ENCODE data around the gene RNF141. TPM values are rescaled to one million over a fixed set of nuclear protein-coding genes. Genes with fewer than 3 reads are reported as not detected.

Gene RNF141
- total and polyA plus RNA-seq, 10 of the 15 experiments (the other 5 are each of a cell fraction or from before 2014, with no cell fraction given), result 7.6 to 36.8 (median 13.6) TPM

GRCh38 chr11:10584071-10584501 lies 43.1 kb upstream of the RNF141 start (continued):
- TF ChIP-seq POLR2AphosphoS5 (IDR thresholded peaks at IDR 0.05; ENCODE audit: low read length) (no peak), STAT3 (IDR thresholded peaks at IDR 0.05; ENCODE audit: low read depth, low read length) (no peak)

- no peak for FAIRE-seq
- no peak for DNase-seq (ENCODE audit: low read depth, low spot score)
- no peak overlapping the region for H2AFZ ChIP-seq (ENCODE audit: control insufficient read depth, low read depth, low read length)
These were observed 40.6 kb upstream of the RNF141 start for GRCh38 chr11:10581481-10582019.

More at GRCh38 chr11:10581481-10582019, 40.6 kb upstream of the RNF141 start:
- no peak overlapping the region for H3K4me3 ChIP-seq
- no peaks in the 10 kb centered on the region for H3K4me1 ChIP-seq (ENCODE audit: control insufficient read depth, insufficient read depth, low read length)
- intact Hi-C loops (cut with micrococcal nuclease; ENCODE audit: unreplicated experiment), result no loop called here
- no peak overlapping the region for H3K9ac ChIP-seq (ENCODE audit: control insufficient read depth, insufficient read depth, low read length)
- no TSS peak for BruUV-seq (replicated peaks)
- CTCF ChIA-PET, result no interaction called here
- H4K20me1 ChIP-seq (ENCODE audit: control insufficient read depth, insufficient read depth), result no peaks in the 10 kb centered on the region
- POLR2A ChIA-PET, result no interaction called here
- H3K27ac ChIP-seq (ENCODE audit: control insufficient read depth, insufficient read depth), result no peak overlapping the region
- H3K9me3 ChIP-seq (replicated peaks; ENCODE audit: control insufficient read depth, insufficient read depth, low read length), result no peaks in the 10 kb centered on the region
- in situ Hi-C loops (cut with MboI), result no loop called here
- no peak for TF ChIP-seq YY1 (IDR thresholded peaks at IDR 0.05; ENCODE audit: low read depth, low read length)
- no peak for TF ChIP-seq BCLAF1 (IDR thresholded peaks at IDR 0.05)
- no peak for TF ChIP-seq TAF1 (IDR thresholded peaks at IDR 0.05; ENCODE audit: borderline replicate concordance, low read depth, low read length)
- no peak for TF ChIP-seq SRF (IDR thresholded peaks at IDR 0.05; ENCODE audit: low read depth in 2 of 2, low read length in 2 of 2)
- TF ChIP-seq CBFB (IDR thresholded peaks at IDR 0.05; ENCODE audit: low read depth), result no peak
- no peak for TF ChIP-seq ZSCAN29 (IDR thresholded peaks at IDR 0.05)
- TF ChIP-seq EGR1 (IDR thresholded peaks at IDR 0.05; ENCODE audit: borderline replicate concordance in 1 of 2, low read depth in 2 of 2, low read length in 2 of 2), result no peak
- H3K4me2 ChIP-seq (ENCODE audit: control insufficient read depth, insufficient read depth), result no peak overlapping the region
- H3K36me3 ChIP-seq (ENCODE audit: control insufficient read depth in 2 of 2, insufficient read depth in 2 of 2, low read length in 1 of 2), result no peaks in the 10 kb centered on the region
- SMC1A ChIA-PET (ENCODE audit: uncharacterized antibody, unreplicated experiment), result no interaction called here
- WGBS (ENCODE audit: insufficient coverage, insufficient replicate concordance, low lambda C conversion rate, missing lambda C conversion rate), result 23% methylated on average over 4 of the region's 4 CpGs
- no peak for ATAC-seq
- peaks cover 2 to 5% of the 10 kb centered on the region in 2 experiments for H3K27me3 ChIP-seq (replicated peaks in 1 of 2; ENCODE audit: control insufficient read depth in 2 of 2, insufficient read depth in 2 of 2, low read length in 1 of 2)
- H3K79me2 ChIP-seq (ENCODE audit: control insufficient read depth, insufficient read depth, low read length), result no peaks in the 10 kb centered on the region
- RAD21 ChIA-PET (ENCODE audit: unreplicated experiment), result no interaction called here

Measured in GM12878 (cell line).